AG04450 (cell line): ENCODE measurements around the gene DYNLT1. TPM values are rescaled to one million over a fixed set of nuclear protein-coding genes. Genes with fewer than 3 reads are reported as not detected.

Experiments
- CTCF ChIA-PET: fragments of 300-600, 350-600 bp; formaldehyde crosslinking; extraction: SDS; loops from one replicate; lab custom pipeline; 2022; ENCODE audit warnings: antibody characterized with exemption, inconsistent platforms; lab: Charles Lee
- POLR2A ChIA-PET: fragments of 350-600 bp; formaldehyde crosslinking; extraction: SDS; loops from one replicate; lab custom pipeline; 2021; ENCODE audit warnings: antibody characterized with exemption, inconsistent platforms; lab: Yijun Ruan, JAX
- DNase-seq: peaks from one replicate; pipeline ENCODE4 v3.0.0-alpha.2; 2011; ENCODE audit warnings: low read depth, low spot score
- H3K27ac ChIP-seq: one replicate; pipeline ENCODE4 v1.5.1; 2012; ENCODE audit warnings: low read depth, low read length, control low read depth
- H3K27me3 ChIP-seq: one replicate; pipeline ENCODE4 v1.6.0; 2012; ENCODE audit warnings: low read length; ENCODE audit not compliant: control insufficient read depth, insufficient read depth
- H3K4me3 ChIP-seq: 2 replicates; pipeline ENCODE4 v1.5.1; 2011; ENCODE audit warnings: mild to moderate bottlenecking, low read depth, low read length, control low read depth
- H3K9me3 ChIP-seq: 2 replicates; pipeline ENCODE4 v1.5.1; 2012; ENCODE audit warnings: low read length; ENCODE audit not compliant: control insufficient read depth, insufficient read depth
- polyA plus RNA-seq: library from polyadenylated mRNA; depleted of rRNA; stranded (reverse); fragments of >200 nt; gene quantifications from 2 replicates; pipeline ENCODE4 v1.2.3, GENCODE V29; 2011
- TF ChIP-seq, protein P1 (sequence below): IDR thresholded peaks from 2 replicates; pipeline ENCODE4 v1.5.1; 2011; ENCODE audit warnings: low read depth, low read length, control low read depth, inconsistent platforms

DYNLT1 gene
- polyA plus RNA-seq, 1 experiment = 422 TPM

GRCh38 chr6:158627168-158627939 lies 17.2 kb downstream of the DYNLT1 start:
- CTCF ChIA-PET = no interaction called here
- POLR2A ChIA-PET = no interaction called here
- Histone ChIP-seq H3K27me3 (no peaks in the 10 kb centered on the region), H3K9me3 (no peaks in the 10 kb centered on the region), H3K27ac (no peak overlapping the region), H3K4me3 (no peak overlapping the region)
- DNase-seq = no peak
- TF ChIP-seq, protein P1, sequence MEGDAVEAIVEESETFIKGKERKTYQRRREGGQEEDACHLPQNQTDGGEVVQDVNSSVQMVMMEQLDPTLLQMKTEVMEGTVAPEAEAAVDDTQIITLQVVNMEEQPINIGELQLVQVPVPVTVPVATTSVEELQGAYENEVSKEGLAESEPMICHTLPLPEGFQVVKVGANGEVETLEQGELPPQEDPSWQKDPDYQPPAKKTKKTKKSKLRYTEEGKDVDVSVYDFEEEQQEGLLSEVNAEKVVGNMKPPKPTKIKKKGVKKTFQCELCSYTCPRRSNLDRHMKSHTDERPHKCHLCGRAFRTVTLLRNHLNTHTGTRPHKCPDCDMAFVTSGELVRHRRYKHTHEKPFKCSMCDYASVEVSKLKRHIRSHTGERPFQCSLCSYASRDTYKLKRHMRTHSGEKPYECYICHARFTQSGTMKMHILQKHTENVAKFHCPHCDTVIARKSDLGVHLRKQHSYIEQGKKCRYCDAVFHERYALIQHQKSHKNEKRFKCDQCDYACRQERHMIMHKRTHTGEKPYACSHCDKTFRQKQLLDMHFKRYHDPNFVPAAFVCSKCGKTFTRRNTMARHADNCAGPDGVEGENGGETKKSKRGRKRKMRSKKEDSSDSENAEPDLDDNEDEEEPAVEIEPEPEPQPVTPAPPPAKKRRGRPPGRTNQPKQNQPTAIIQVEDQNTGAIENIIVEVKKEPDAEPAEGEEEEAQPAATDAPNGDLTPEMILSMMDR = no peak

GRCh38 chr6:158626360-158627167 lies 18.0 kb downstream of the DYNLT1 start:
- no peak overlapping the region for H3K4me3 ChIP-seq
- H3K27me3 ChIP-seq = no peaks in the 10 kb centered on the region
- H3K9me3 ChIP-seq = no peaks in the 10 kb centered on the region
- TF ChIP-seq, protein P1 = no peak
- POLR2A ChIA-PET = no interaction called here
- DNase-seq = no peak
- no peak overlapping the region for H3K27ac ChIP-seq
- CTCF ChIA-PET = interaction anchor here (0.9 to 1.1 kb wide), 2 partner anchors 405 to 412 kb away, joined by 3 read pairs; no protein-coding TSS in a partner anchor

DNA sequence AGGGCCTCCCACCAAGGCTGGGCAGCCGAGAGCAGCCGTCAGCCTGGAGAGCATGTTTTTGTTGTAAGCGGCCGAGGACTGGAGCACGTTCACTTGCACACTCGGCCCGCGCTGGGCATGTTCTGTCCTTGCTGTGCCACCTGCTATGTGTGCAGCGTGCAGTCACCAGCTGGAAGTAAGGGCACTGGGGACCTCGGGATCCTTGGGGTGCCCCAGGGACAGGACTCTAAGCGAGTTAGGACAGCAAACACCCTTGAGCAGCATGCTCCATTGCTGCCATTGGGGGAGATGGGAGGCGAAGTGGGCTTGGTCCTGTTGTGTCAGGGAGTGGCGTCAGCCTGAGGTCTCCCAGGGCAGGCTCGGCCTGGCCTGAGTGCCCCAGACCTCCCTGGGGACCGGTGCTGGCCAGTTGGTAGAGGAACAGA lies 18.6 kb downstream of the DYNLT1 start:
- no peaks in the 10 kb centered on the region for H3K9me3 ChIP-seq
- ChIA-PET POLR2A (no interaction called here), CTCF (interaction anchor here (0.9 to 1.1 kb wide), 2 partner anchors 405 to 411 kb away, joined by 3 read pairs; no protein-coding TSS in a partner anchor)
- no peak overlapping the region for H3K27ac ChIP-seq
- H3K27me3 ChIP-seq = no peaks in the 10 kb centered on the region
- TF ChIP-seq, protein P1 = no peak
- no peak overlapping the region for H3K4me3 ChIP-seq
- no peak for DNase-seq

GRCh38 chr6:158624684-158625682 lies 19.6 kb downstream of the DYNLT1 start:
- no peaks in the 10 kb centered on the region for H3K9me3 ChIP-seq
- H3K4me3 ChIP-seq = no peak overlapping the region
- DNase-seq = no peak
- no peak overlapping the region for H3K27ac ChIP-seq
- H3K27me3 ChIP-seq = no peaks in the 10 kb centered on the region
- CTCF ChIA-PET = interaction anchor here (1.1 to 1.4 kb wide), 2 partner anchors 20 to 410 kb away, joined by 3 to 5 read pairs; no protein-coding TSS in a partner anchor
- TF ChIP-seq, protein P1 = no peak
- POLR2A ChIA-PET = no interaction called here
